Erythroblast (primary cell): Measurements from ENCODE around the gene CLPTM1.

ENCODE experiments used
- GATA1 ChIP-seq: IDR thresholded peaks from 2 replicates; pipeline ENCODE4 v1.6.1; 2011; ENCODE audit warnings: low read depth, mild to moderate bottlenecking, control low read depth, low read length, moderate library complexity
- POLR2A ChIP-seq: IDR thresholded peaks from 2 replicates; pipeline ENCODE4 v1.6.1; 2011; ENCODE audit warnings: mild to moderate bottlenecking, low read length

DNA sequence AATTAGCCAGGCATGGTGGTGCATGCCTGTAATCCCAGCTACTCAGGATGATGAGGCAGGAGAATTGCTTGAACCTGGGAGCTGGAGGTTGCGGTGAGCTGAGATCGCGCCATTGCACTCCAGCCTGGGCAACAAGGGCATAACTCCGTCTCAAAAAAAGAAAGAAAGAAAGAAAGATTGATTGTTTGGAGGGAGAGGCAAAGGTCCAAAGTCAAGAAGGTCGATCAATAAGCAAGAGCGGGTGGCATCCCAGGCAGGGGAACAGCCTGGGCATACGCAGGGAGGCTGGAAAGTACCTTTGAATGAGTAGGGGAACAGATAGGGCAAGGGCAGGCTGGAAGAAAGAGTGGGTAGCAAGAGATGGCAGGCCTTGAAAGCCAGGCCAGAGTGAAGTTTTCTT is 25.1 kb upstream of the CLPTM1 start:
- TF ChIP-seq POLR2A (no peak), GATA1 (no peak)
